HL-60 (cell line): ENCODE data around the gene ANKRD1.

Experiments used
- CTCF ChIP-seq: IDR thresholded peaks from one replicate; pipeline ENCODE4 v1.5.1; 2011; ENCODE audit warnings: low read length, control low read depth, inconsistent platforms; ENCODE audit not compliant: insufficient read depth
- REST ChIP-seq: IDR thresholded peaks from 2 replicates; pipeline ENCODE4 v1.6.1; 2012; ENCODE audit warnings: low read depth; ENCODE audit not compliant: insufficient replicate concordance

- TF ChIP-seq REST (no peak), CTCF (no peak)
These were observed 48.9 kb downstream of the ANKRD1 start, which contains the start of gene RPP30 for GRCh38 chr10:90871766-90872647.
